HEK293 (cell line): ENCODE results near the gene KLHL17.
A peak's percentile ranks its signal among the peaks of the same experiment; 100 is the strongest.

Source experiments
- AEBP2 ChIP-seq: fragments of 450-650 bp; formaldehyde crosslinking; IDR thresholded peaks from 2 replicates; pipeline ENCODE4 v1.5.1; 2016; ENCODE audit warnings: missing biosample characterization, missing genetic modification characterization, borderline replicate concordance
- KLF17 ChIP-seq: fragments of 450-650 bp; formaldehyde crosslinking; IDR thresholded peaks from 2 replicates; pipeline ENCODE4 v1.5.1; 2016; ENCODE audit warnings: missing biosample characterization, missing genetic modification characterization
- KLF7 ChIP-seq: fragments of 450-650 bp; formaldehyde crosslinking; IDR thresholded peaks from 2 replicates; pipeline ENCODE4 v1.5.1; 2016; ENCODE audit warnings: missing biosample characterization, missing genetic modification characterization, borderline replicate concordance
- PRDM1 ChIP-seq: fragments of 450-650 bp; formaldehyde crosslinking; IDR thresholded peaks from 2 replicates; pipeline ENCODE4; 2016; ENCODE audit warnings: missing biosample characterization, missing genetic modification characterization
- PRDM6 ChIP-seq: fragments of 450-650 bp; formaldehyde crosslinking; IDR thresholded peaks from 2 replicates; pipeline ENCODE4 v1.5.1; 2017; ENCODE audit warnings: missing biosample characterization, missing genetic modification characterization
- REPIN1 ChIP-seq: fragments of 450-650 bp; formaldehyde crosslinking; IDR thresholded peaks from 2 replicates; pipeline ENCODE4 v1.5.1; 2017; ENCODE audit warnings: missing biosample characterization, missing genetic modification characterization, low read depth
- ZNF10 ChIP-seq: fragments of 450-650 bp; formaldehyde crosslinking; IDR thresholded peaks from 2 replicates; pipeline ENCODE4 v1.5.1; 2017; ENCODE audit warnings: missing biosample characterization, missing genetic modification characterization
- ZNF140 ChIP-seq: fragments of 450-650 bp; formaldehyde crosslinking; IDR thresholded peaks from 2 replicates; pipeline ENCODE4 v1.5.1; 2016; ENCODE audit warnings: missing biosample characterization, missing genetic modification characterization
- ZNF184 ChIP-seq: fragments of 450-650 bp; IDR thresholded peaks from 2 replicates; pipeline ENCODE4 v1.5.1; 2018; ENCODE audit warnings: missing biosample characterization, mild to moderate bottlenecking, missing genetic modification characterization
- ZNF202 ChIP-seq: fragments of 450-650 bp; formaldehyde crosslinking; IDR thresholded peaks from 2 replicates; pipeline ENCODE4 v1.5.1; 2016; ENCODE audit warnings: missing biosample characterization, missing genetic modification characterization, borderline replicate concordance
- ZNF280D ChIP-seq: fragments of 450-650 bp; formaldehyde crosslinking; IDR thresholded peaks from 2 replicates; pipeline ENCODE4 v1.5.1; 2016; ENCODE audit warnings: missing biosample characterization, missing genetic modification characterization
- ZNF324 ChIP-seq: fragments of 450-650 bp; formaldehyde crosslinking; IDR thresholded peaks from 2 replicates; pipeline ENCODE4 v1.5.1; 2016; ENCODE audit warnings: missing biosample characterization, missing genetic modification characterization
- ZNF350 ChIP-seq: fragments of 450-650 bp; formaldehyde crosslinking; IDR thresholded peaks from 2 replicates; pipeline ENCODE4 v1.5.0; 2017; ENCODE audit warnings: missing biosample characterization, mild to moderate bottlenecking, missing genetic modification characterization
- ZNF354C ChIP-seq: fragments of 450-650 bp; formaldehyde crosslinking; IDR thresholded peaks from 2 replicates; pipeline ENCODE4 v1.5.1; 2016; ENCODE audit warnings: missing biosample characterization, missing genetic modification characterization, low read depth, borderline replicate concordance
- ZNF433 ChIP-seq: fragments of 450-650 bp; formaldehyde crosslinking; IDR thresholded peaks from 2 replicates; pipeline ENCODE4 v1.5.1; 2016; ENCODE audit warnings: missing biosample characterization, missing genetic modification characterization, low read depth
- ZNF677 ChIP-seq: fragments of 450-650 bp; IDR thresholded peaks from 2 replicates; pipeline ENCODE4 v1.5.0; 2018; ENCODE audit warnings: missing biosample characterization, mild to moderate bottlenecking, missing genetic modification characterization, moderate library complexity
- ZNF785 ChIP-seq: fragments of 450-650 bp; formaldehyde crosslinking; IDR thresholded peaks from 2 replicates; pipeline ENCODE4 v1.5.1; 2016; ENCODE audit warnings: missing biosample characterization, missing genetic modification characterization
- ZNF843 ChIP-seq: fragments of 450-650 bp; formaldehyde crosslinking; IDR thresholded peaks from 2 replicates; pipeline ENCODE4 v1.5.1; 2016; ENCODE audit warnings: missing biosample characterization, missing genetic modification characterization
- ZSCAN30 ChIP-seq: fragments of 450-650 bp; IDR thresholded peaks from 2 replicates; pipeline ENCODE4 v1.5.1; 2018; ENCODE audit warnings: missing biosample characterization, mild to moderate bottlenecking, missing genetic modification characterization, moderate library complexity
- TF ChIP-seq, protein P1 (sequence below): fragments of 450-650 bp; formaldehyde crosslinking; IDR thresholded peaks from 2 replicates; pipeline ENCODE4 v1.5.1; 2016; ENCODE audit warnings: missing biosample characterization, missing genetic modification characterization
- TF ChIP-seq, protein P2 (sequence below): fragments of 450-650 bp; formaldehyde crosslinking; IDR thresholded peaks from 2 replicates; pipeline ENCODE4 v1.5.1; 2017; ENCODE audit warnings: missing biosample characterization, missing genetic modification characterization
- TF ChIP-seq, protein P3 (sequence below): fragments of 450-650 bp; formaldehyde crosslinking; IDR thresholded peaks from 2 replicates; pipeline ENCODE4 v1.5.1; 2016; ENCODE audit warnings: missing biosample characterization, missing genetic modification characterization, borderline replicate concordance
- TF ChIP-seq, protein P4 (sequence below): fragments of 450-650 bp; formaldehyde crosslinking; IDR thresholded peaks from 2 replicates; pipeline ENCODE4 v1.5.1; 2016; ENCODE audit warnings: missing biosample characterization, missing genetic modification characterization

Gene KLHL17

GRCh38 chr1:997993-998744 lies 37.8 kb downstream of the KLHL17 start (continued):
- no peak for TF ChIP-seq ZNF354C (tag by site-specific recombination)
- TF ChIP-seq ZNF350: no peak
- no peak for TF ChIP-seq ZNF184 (tag by site-specific recombination)
- TF ChIP-seq ZNF140: no peak
- 0 out of 2 replicates have a peak, but pooled peaks have one; percentile 36 for TF ChIP-seq ZNF324 (tag by site-specific recombination)
- TF ChIP-seq KLF17 (tag by site-specific recombination): peak; percentile 80
- no peak; the same call in 1 of the 2 replicates for TF ChIP-seq ZSCAN30 (tag by site-specific recombination)
- TF ChIP-seq ZNF202: no peak
- TF ChIP-seq PRDM6 (tag by site-specific recombination): no peak
- no peak for TF ChIP-seq ZNF280D (tag by site-specific recombination)
- TF ChIP-seq ZNF785 (tag by site-specific recombination): no peak
- TF ChIP-seq, protein P1, sequence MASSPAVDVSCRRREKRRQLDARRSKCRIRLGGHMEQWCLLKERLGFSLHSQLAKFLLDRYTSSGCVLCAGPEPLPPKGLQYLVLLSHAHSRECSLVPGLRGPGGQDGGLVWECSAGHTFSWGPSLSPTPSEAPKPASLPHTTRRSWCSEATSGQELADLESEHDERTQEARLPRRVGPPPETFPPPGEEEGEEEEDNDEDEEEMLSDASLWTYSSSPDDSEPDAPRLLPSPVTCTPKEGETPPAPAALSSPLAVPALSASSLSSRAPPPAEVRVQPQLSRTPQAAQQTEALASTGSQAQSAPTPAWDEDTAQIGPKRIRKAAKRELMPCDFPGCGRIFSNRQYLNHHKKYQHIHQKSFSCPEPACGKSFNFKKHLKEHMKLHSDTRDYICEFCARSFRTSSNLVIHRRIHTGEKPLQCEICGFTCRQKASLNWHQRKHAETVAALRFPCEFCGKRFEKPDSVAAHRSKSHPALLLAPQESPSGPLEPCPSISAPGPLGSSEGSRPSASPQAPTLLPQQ (tag by site-specific recombination): peak; percentile 80
- TF ChIP-seq, protein P2, sequence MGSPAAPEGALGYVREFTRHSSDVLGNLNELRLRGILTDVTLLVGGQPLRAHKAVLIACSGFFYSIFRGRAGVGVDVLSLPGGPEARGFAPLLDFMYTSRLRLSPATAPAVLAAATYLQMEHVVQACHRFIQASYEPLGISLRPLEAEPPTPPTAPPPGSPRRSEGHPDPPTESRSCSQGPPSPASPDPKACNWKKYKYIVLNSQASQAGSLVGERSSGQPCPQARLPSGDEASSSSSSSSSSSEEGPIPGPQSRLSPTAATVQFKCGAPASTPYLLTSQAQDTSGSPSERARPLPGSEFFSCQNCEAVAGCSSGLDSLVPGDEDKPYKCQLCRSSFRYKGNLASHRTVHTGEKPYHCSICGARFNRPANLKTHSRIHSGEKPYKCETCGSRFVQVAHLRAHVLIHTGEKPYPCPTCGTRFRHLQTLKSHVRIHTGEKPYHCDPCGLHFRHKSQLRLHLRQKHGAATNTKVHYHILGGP (tag by site-specific recombination): no peak
- TF ChIP-seq AEBP2 (tag by site-specific recombination): no peak
- no peak for TF ChIP-seq PRDM1 (tag by site-specific recombination)
- TF ChIP-seq ZNF433 (tag by site-specific recombination): no peak
- no peak for TF ChIP-seq ZNF10
- TF ChIP-seq KLF7: peak; percentile 11; the same call in 1 of the 2 replicates
- TF ChIP-seq, protein P3, sequence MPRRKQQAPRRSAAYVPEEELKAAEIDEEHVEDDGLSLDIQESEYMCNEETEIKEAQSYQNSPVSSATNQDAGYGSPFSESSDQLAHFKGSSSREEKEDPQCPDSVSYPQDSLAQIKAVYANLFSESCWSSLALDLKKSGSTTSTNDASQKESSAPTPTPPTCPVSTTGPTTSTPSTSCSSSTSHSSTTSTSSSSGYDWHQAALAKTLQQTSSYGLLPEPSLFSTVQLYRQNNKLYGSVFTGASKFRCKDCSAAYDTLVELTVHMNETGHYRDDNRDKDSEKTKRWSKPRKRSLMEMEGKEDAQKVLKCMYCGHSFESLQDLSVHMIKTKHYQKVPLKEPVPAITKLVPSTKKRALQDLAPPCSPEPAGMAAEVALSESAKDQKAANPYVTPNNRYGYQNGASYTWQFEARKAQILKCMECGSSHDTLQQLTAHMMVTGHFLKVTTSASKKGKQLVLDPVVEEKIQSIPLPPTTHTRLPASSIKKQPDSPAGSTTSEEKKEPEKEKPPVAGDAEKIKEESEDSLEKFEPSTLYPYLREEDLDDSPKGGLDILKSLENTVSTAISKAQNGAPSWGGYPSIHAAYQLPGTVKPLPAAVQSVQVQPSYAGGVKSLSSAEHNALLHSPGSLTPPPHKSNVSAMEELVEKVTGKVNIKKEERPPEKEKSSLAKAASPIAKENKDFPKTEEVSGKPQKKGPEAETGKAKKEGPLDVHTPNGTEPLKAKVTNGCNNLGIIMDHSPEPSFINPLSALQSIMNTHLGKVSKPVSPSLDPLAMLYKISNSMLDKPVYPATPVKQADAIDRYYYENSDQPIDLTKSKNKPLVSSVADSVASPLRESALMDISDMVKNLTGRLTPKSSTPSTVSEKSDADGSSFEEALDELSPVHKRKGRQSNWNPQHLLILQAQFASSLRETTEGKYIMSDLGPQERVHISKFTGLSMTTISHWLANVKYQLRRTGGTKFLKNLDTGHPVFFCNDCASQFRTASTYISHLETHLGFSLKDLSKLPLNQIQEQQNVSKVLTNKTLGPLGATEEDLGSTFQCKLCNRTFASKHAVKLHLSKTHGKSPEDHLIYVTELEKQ (tag by site-specific recombination): no peak
- TF ChIP-seq, protein P4, sequence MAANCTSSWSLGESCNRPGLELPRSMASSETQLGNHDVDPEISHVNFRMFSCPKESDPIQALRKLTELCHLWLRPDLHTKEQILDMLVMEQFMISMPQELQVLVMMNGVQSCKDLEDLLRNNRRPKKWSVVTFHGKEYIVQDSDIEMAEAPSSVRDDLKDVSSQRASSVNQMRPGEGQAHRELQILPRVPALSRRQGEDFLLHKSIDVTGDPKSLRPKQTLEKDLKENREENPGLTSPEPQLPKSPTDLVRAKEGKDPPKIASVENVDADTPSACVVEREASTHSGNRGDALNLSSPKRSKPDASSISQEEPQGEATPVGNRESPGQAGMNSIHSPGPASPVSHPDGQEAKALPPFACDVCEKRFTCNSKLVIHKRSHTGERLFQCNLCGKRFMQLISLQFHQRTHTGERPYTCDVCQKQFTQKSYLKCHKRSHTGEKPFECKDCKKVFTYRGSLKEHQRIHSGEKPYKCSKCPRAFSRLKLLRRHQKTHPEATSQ: 0 out of 2 replicates have a peak, but pooled peaks have one; percentile 17
- TF ChIP-seq REPIN1 (tag by site-specific recombination): no peak
- no peak for TF ChIP-seq ZNF677 (tag by site-specific recombination)
- TF ChIP-seq ZNF843 (tag by site-specific recombination): 0 out of 2 replicates have a peak, but pooled peaks have one; percentile 17
